Activated naive CD8-positive, alpha-beta T cell (primary cell): ENCODE data around the gene PIK3CG.
"Not testable (repeated sequence)": the region's sequence is repeated elsewhere in the genome, so short reads cannot be mapped to it uniquely, and the experiment has no call there.

Experiments used
- H3K27ac Mint-ChIP-seq: one replicate; pipeline ENCODE4 v1.8.0; 2021; ENCODE audit warnings: mixed read lengths
- H3K27me3 Mint-ChIP-seq: one replicate; pipeline ENCODE4 v1.8.0; 2021; ENCODE audit warnings: mixed read lengths
- H3K36me3 Mint-ChIP-seq: one replicate; pipeline ENCODE4 v1.8.0; 2021; ENCODE audit warnings: mixed read lengths
- H3K4me1 Mint-ChIP-seq: one replicate; pipeline ENCODE4 v1.8.0; 2021; ENCODE audit warnings: low read depth, mixed read lengths
- H3K4me3 Mint-ChIP-seq: one replicate; pipeline ENCODE4 v1.8.0; 2021; ENCODE audit warnings: mild to moderate bottlenecking, mixed read lengths
- H3K9me3 Mint-ChIP-seq: one replicate; pipeline ENCODE4 v1.8.0; 2021; ENCODE audit warnings: low read depth, mixed read lengths

Gene PIK3CG

DNA sequence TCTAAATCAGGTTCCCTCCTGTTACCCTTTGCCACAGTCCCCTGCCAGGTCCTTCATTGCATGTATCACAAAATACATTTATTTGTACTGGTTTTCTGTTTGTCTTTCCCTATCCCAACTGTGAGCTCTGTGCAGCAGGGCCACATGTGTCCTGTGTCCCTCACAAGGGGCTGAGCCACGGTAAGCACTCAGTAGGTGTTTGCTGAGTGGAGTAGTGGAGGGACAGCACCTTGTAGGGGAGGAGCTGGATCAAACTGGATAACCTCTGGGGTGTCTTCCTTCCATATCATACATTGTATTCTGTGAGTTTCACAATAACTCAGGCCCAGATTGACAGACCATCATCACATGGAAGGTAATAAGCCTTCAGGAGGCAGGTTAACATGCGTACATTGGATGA is 25.9 kb downstream of the PIK3CG start:
- peaks cover 8% of the 10 kb centered on the region for H3K4me1 Mint-ChIP-seq
- H3K27me3 Mint-ChIP-seq: no peaks in the 10 kb centered on the region
- peaks cover 39% of the 10 kb centered on the region for H3K36me3 Mint-ChIP-seq
- no peaks in the 10 kb centered on the region for H3K9me3 Mint-ChIP-seq
- H3K27ac Mint-ChIP-seq: peak overlapping the region; percentile 41
- H3K4me3 Mint-ChIP-seq: no peak overlapping the region

DNA sequence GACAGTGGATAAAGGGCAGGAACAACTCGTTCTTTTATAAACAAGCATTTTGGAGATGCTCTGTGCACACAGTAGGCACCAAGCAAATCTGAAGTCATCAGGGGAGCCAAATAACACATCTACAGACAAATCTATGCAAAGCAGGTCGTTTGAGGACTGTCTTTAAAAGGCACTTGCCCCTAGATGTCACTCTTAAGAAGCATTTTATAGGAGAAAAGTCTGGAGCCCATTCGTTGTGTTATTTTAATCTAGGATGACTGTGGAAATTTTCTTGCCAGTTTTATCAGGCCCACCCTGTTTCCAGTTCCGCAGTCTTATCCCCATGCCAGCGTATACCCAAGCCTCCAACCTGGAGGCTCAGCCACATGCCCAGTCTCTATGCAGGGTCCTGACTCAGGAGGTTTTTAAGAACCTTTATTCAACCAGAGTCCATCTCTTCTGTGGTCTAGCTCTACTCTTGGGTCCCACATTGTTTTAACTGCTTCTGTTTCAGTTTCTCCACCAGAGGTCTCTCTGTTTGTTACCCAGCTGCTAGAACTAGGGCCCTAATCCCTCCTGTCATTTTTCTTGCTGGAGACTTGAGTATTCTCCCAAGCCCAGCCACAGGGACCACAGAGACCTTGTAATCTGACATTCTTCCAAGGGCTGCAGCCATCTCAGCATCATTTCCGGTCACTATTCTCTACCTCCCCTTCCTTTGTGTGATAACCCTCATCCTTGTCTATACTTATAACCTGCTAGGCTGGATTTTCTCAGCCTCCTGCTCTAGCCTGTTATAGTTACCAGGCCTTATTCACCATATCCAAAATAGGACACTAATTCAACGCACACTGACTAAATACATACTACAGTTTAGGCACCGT is 26.7 kb downstream of the PIK3CG start:
- H3K27me3 Mint-ChIP-seq: no peaks in the 10 kb centered on the region
- H3K27ac Mint-ChIP-seq: no peak overlapping the region
- H3K4me1 Mint-ChIP-seq: peaks cover 8% of the 10 kb centered on the region
- no peaks in the 10 kb centered on the region for H3K9me3 Mint-ChIP-seq
- H3K4me3 Mint-ChIP-seq: no peak overlapping the region
- peaks cover 44% of the 10 kb centered on the region for H3K36me3 Mint-ChIP-seq

DNA sequence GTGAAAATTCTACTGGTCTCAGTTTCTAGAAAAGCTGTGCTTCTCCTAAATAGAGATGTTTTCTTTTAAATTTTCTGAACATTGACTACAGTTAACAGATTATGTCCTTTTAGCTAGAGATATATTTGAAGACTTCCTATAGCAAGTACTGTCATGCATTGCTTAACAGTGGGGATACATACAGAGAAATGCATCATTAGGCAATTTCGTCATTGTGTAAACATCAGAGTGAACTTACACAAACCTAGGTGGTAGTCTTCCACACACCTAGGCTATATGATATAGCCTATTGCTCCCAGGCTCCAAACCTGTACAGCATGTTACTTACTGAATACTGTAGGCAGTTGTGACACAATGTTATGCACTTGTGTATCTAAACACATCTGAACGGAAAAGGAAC is 28.5 kb downstream of the PIK3CG start:
- peaks cover 4% of the 10 kb centered on the region for H3K9me3 Mint-ChIP-seq
- H3K27ac Mint-ChIP-seq: no peak overlapping the region
- no peak overlapping the region for H3K4me3 Mint-ChIP-seq
- H3K27me3 Mint-ChIP-seq: no peaks in the 10 kb centered on the region
- H3K36me3 Mint-ChIP-seq: peaks cover 50% of the 10 kb centered on the region
- H3K4me1 Mint-ChIP-seq: peaks cover 10% of the 10 kb centered on the region

DNA sequence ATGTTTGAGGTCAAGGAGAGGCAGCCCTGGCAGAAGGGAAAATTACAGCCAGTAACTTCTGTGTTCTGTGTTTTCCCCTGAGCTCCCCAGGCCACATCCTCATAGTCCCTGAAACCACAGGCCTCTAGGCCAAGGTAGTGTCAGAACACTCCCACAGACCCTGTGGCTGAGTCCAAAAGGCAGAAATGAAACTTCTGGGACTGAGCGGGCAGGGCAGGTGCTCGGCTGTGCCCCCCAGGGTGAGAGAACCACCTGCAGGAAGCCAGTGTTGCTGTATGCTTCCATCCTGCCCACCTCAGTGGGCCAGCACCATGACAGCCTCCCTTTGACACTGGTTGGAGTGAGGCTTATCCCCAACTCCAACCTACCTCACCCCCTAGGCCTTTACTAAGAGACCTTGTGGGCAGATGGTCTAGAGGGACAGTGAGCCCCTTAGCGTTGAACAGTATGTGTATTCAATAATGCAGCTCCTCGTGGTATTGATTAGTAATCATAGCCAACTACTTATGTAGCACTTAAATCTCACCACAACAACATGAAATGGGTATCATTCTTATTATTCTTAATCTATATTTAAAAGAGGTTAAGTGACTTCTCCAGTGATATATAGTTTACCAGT is 30.3 kb downstream of the PIK3CG start:
- Mint-ChIP-seq H3K36me3 (peaks cover 53% of the 10 kb centered on the region), H3K27me3 (no peaks in the 10 kb centered on the region), H3K4me3 (no peak overlapping the region), H3K9me3 (peaks cover 4% of the 10 kb centered on the region), H3K4me1 (peaks cover 26% of the 10 kb centered on the region), H3K27ac (no peak overlapping the region)

DNA sequence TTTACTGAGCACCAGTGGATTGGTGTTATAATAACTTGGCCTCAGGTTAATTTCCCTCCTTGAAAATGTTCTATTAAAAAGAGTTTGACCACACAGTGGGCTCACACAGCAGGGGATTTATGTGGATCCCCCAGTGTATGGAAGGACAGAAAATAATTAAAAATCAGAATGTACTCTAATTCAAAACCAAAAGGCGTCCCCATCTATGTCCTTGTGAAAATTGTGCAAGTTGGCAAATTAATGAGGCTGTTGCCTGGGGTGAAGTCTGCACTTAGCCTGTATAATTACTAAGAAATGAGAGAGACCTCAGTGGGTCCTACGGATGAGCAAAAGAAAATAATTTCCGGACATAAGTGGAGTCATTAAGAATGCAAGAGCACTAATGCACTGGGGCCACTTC is 31.1 kb downstream of the PIK3CG start:
- Mint-ChIP-seq H3K4me1 (peaks cover 35% of the 10 kb centered on the region), H3K27me3 (no peaks in the 10 kb centered on the region), H3K4me3 (no peak overlapping the region), H3K27ac (no peak overlapping the region), H3K36me3 (peaks cover 51% of the 10 kb centered on the region), H3K9me3 (peaks cover 4% of the 10 kb centered on the region)

DNA sequence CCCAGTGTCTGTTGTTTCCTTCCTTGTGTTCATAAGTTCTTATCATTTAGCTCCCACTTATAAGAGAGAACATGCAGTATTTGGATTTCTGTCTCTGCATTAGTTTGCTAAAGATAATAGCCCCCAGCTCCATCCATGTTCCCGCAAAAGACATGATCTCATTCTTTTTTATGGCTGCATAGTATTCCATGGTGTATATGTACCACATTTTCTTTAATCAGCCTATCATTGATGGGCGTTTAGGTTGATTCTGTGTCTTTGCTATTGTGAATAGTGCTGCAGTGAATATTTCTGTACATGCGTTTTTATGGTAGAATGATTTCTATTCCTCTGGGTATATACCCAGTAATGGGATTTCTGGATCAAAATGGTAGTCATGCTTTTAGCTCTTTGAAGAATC is 32.5 kb downstream of the PIK3CG start:
- not testable (repeated sequence) for H3K27ac Mint-ChIP-seq, H3K9me3 Mint-ChIP-seq, H3K4me3 Mint-ChIP-seq, H3K27me3 Mint-ChIP-seq
- Mint-ChIP-seq H3K36me3 (peaks cover 48% of the 10 kb centered on the region), H3K4me1 (peaks cover 45% of the 10 kb centered on the region)

DNA sequence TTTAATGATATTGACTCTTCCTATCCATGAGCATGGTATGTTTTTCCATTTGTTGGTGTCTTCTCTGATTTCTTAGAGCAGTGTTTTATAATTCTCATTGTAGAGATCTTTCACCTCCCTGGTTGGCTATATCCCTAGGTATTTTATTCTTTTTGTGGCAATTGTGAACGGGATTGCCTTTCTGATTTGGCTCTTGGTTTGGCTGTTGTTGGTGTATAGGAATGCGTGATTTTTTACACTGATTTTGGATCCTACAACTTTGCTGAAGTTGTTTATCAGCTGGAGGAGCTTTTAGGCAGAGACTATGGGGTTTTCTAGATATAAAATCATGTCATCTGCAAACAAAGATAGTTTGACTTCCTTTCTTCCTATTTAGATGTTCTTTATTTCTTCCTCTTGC is 33.9 kb downstream of the PIK3CG start:
- H3K4me1 Mint-ChIP-seq: peaks cover 45% of the 10 kb centered on the region
- H3K9me3 Mint-ChIP-seq, H3K27ac Mint-ChIP-seq, H3K27me3 Mint-ChIP-seq: not testable (repeated sequence)
- H3K4me3 Mint-ChIP-seq: peak overlapping the region; percentile 2
- peaks cover 42% of the 10 kb centered on the region for H3K36me3 Mint-ChIP-seq

DNA sequence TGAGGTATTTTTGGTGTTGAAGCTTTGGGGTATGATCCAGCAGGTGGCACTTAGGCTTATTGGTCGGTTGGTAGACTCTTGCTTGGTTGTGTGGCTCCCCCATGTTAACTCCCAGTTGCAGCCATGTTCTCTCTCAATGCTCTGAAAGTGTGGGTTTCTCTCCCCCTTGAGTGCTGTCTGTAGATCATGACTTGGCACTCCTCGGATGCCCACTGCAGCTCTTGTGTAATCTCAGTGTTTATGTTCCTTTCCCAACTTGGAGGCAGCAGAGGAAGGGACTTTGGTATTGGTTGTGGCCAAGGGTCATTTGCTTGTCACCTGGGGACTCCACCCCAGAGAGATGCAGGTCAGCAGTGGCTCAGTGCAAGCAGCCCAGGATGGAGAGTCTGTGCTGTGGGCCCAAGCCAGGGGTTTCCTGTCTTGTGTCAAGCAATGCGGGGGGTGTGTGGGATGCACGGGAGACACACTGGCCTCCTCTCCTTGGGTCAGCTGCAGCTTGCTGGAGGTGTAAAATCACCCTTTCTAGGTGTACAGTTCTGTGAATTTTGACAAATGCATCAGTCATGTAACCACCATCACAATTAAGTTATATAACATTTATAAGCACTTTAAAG is 36.9 kb downstream of the PIK3CG start:
- peaks cover 37% of the 10 kb centered on the region for H3K36me3 Mint-ChIP-seq

DNA sequence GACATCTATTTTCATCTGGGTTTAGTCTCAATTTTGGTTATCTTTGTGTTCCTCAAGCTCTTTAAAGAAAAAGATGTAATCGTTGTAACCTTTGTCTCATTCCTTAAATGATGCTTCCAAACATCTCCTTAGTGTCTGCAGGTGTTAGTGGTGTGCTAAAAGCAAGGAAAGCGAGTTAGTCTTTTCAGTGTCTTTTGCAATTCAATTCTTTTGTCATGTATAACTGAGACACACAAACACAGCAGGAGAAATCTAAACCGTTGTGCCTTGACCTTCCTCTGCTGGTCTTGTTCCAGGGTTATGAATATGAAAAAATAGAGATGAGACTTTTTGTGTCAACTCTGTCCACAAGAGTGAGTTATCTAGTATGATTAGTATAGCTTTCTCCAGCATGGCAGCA is 40.7 kb downstream of the PIK3CG start:
- Mint-ChIP-seq H3K36me3 (peaks cover 14% of the 10 kb centered on the region), H3K4me3 (no peak overlapping the region), H3K9me3 (no peaks in the 10 kb centered on the region), H3K27me3 (no peaks in the 10 kb centered on the region), H3K4me1 (peaks cover 15% of the 10 kb centered on the region), H3K27ac (no peak overlapping the region)

More for the DNA sequence above, 36.9 kb downstream of the PIK3CG start:
- peaks cover 39% of the 10 kb centered on the region for H3K4me1 Mint-ChIP-seq
- no peaks in the 10 kb centered on the region for H3K27me3 Mint-ChIP-seq
- no peak overlapping the region for H3K4me3 Mint-ChIP-seq
- H3K27ac Mint-ChIP-seq: peak overlapping the region; percentile 84
- peaks cover 4% of the 10 kb centered on the region for H3K9me3 Mint-ChIP-seq

DNA sequence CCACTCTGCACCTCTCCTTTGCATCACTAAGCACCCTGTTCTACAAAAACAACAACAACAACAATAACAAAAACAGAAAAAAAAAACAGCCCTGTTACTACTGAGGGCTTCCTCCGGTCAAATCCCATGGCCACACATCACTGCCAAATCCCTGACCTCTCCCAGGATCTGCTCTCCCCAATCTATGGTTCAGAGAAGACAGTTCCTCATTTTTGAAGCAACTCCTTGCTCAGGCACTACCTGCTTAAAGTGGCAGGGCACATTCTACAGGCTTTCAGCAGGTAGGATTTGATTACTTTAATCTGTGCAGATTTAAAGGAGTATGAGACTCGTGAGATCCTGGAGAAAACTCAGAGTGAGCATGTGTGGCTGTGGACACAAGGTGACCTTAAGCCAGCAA is 46.9 kb downstream of the PIK3CG start:
- Mint-ChIP-seq H3K27me3 (no peaks in the 10 kb centered on the region), H3K4me1 (no peaks in the 10 kb centered on the region), H3K36me3 (peaks cover 20% of the 10 kb centered on the region), H3K4me3 (no peak overlapping the region), H3K9me3 (no peaks in the 10 kb centered on the region), H3K27ac (no peak overlapping the region)

DNA sequence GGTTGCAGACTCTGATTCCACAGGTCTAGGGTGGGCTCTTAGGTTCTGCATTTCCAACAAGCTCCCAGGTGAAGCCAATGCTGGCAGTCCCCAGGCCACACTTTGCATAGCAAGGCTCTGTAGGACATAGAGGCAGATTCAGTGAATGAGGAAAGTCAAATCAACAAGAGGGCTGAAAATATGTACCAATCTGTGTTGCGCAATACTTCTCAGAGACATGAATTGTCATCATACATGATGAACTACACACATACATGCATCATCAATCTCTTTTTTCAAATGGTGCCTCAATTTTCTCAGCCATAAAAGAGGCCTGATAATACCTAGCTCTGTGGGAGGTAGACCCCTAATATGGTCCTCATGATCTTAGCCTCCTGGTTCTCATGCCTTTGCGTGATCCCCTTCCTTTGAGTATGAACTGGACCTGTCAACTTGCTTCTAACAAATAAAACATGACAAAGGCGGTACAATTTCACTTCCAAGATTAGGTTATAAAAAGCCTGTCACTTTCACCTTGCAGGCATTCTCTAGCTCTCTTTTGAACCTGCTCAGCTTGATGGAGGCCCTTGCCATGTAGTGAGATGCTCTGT is 49.0 kb downstream of the PIK3CG start:
- H3K36me3 Mint-ChIP-seq: peaks cover 16% of the 10 kb centered on the region

DNA sequence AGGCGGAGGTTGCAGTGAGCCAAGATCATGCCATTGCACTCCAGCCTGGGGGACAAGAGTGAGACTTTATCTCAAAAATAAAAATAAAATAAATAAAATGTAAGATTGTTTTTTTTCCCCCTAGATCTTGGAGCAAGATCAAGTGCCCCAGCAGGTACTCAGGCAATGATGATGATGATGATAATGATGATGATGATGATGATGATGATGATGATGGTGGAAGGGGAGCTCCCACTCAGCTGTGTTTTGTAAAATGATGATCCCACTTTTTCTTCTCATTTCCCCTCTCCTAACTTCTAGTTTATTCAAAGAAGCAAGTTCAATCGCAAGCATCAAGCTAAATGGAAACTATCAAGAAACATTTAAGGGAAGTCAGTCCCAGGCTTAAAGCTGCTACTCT is 50.3 kb downstream of the PIK3CG start:
- no peak overlapping the region for H3K27ac Mint-ChIP-seq
- H3K4me3 Mint-ChIP-seq: no peak overlapping the region

More for the DNA sequence above, 49.0 kb downstream of the PIK3CG start:
- Mint-ChIP-seq H3K27me3 (no peaks in the 10 kb centered on the region), H3K27ac (no peak overlapping the region), H3K9me3 (no peaks in the 10 kb centered on the region), H3K4me1 (no peaks in the 10 kb centered on the region), H3K4me3 (no peak overlapping the region)

DNA sequence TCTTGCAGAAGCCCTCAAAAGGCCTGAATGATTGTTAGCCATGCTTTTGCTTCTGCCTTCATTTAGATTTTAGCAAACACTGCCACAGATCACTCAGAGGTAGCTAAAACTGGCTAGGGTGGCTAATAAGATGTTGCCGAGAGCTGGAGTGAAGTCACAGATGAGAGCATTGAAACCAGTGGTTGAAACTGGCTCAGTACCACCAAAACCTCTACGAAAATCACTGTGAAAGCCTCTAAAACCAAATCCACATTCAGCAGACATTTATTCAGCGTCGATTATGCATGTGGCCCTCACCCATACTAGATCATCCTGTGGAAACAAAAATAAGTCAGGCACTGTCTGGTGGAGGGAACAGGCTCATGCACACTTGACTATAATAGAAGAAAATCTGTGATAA is 50.8 kb downstream of the PIK3CG start:
- peaks cover 21% of the 10 kb centered on the region for H3K36me3 Mint-ChIP-seq
- H3K4me1 Mint-ChIP-seq: no peaks in the 10 kb centered on the region
- H3K9me3 Mint-ChIP-seq: peaks cover 6% of the 10 kb centered on the region
- no peaks in the 10 kb centered on the region for H3K27me3 Mint-ChIP-seq
- no peak overlapping the region for H3K4me3 Mint-ChIP-seq
- no peak overlapping the region for H3K27ac Mint-ChIP-seq

More for the DNA sequence above, 50.3 kb downstream of the PIK3CG start:
- H3K9me3 Mint-ChIP-seq: peaks cover 6% of the 10 kb centered on the region
- H3K4me1 Mint-ChIP-seq: no peaks in the 10 kb centered on the region
- H3K27me3 Mint-ChIP-seq: no peaks in the 10 kb centered on the region
- H3K36me3 Mint-ChIP-seq: peaks cover 20% of the 10 kb centered on the region

DNA sequence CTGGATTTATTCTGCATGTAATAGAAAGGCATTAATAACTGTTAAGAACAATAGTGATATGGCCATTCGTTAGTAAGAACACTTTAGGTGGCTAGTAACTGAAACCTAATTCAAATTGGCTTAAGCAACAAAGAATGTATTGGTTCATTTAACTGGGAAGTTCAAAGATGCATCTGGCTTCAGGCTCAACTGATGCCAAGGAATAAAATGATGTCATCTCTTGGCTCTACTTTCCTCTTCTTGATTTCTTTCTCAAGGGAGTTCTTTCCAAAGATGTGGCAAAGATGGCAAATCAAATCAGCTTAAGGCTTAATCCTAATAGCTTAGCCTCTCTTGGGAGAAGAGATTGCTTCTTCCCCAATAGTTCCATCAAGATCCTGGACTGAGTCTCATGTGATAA is 51.6 kb downstream of the PIK3CG start:
- peaks cover 10% of the 10 kb centered on the region for H3K9me3 Mint-ChIP-seq
- H3K4me3 Mint-ChIP-seq: no peak overlapping the region
- no peaks in the 10 kb centered on the region for H3K4me1 Mint-ChIP-seq
- H3K27me3 Mint-ChIP-seq: no peaks in the 10 kb centered on the region
- peaks cover 23% of the 10 kb centered on the region for H3K36me3 Mint-ChIP-seq
- H3K27ac Mint-ChIP-seq: no peak overlapping the region

DNA sequence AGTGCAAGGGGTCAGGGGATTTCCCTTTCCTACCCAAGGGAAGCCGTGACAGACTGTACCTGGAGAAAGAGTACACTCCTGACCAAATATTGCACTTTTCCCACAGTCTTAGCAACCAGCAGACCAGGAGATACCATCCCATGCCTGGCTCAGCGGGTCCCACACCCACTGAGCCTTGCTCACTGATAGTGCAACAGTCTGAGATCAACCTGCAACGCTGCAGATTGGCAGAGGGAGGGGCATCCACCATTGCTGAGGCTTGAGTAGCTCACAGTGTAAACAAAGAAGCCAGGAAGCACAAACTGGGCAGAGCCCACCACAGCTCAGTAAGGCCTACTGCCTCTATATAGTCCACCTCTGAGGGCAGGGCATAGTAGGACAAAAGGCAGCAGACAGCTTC is 53.9 kb downstream of the PIK3CG start:
- Mint-ChIP-seq H3K9me3 (peaks cover 18% of the 10 kb centered on the region), H3K4me3 (no peak overlapping the region), H3K36me3 (peaks cover 21% of the 10 kb centered on the region), H3K4me1 (no peaks in the 10 kb centered on the region), H3K27me3 (no peaks in the 10 kb centered on the region), H3K27ac (no peak overlapping the region)
